Neural progenitor cell (in vitro differentiated cells): ENCODE data around the gene NCR2. TPM values are rescaled to one million over a fixed set of nuclear protein-coding genes. Genes with fewer than 3 reads are reported as not detected.

Source experiments
- DNase-seq: peaks from one replicate; pipeline ENCODE4 v3.0.0-alpha.2; 2016; ENCODE audit warnings: low spot score
- H2AFZ ChIP-seq: fragments of 200-600 bp; sonication (generic); replicated peaks from 2 replicates; pipeline ENCODE4 v1.6.1; 2016; ENCODE audit warnings: antibody characterized with exemption
- H3F3A ChIP-seq: fragments of 200-600 bp; sonication (generic); 2 replicates; pipeline ENCODE4 v1.6.1; 2016; ENCODE audit warnings: antibody characterized with exemption, low read depth
- H3K27ac ChIP-seq: fragments of 200-600 bp; sonication (generic); 2 replicates; pipeline ENCODE4 v1.5.1; 2016; ENCODE audit warnings: mild to moderate bottlenecking
- H3K27me3 ChIP-seq: fragments of 200-600 bp; sonication (generic); 2 replicates; pipeline ENCODE4 v1.6.1; 2016; ENCODE audit warnings: mild to moderate bottlenecking, moderate library complexity
- H3K36me3 ChIP-seq: fragments of 200-600 bp; sonication (generic); 2 replicates; pipeline ENCODE4 v1.5.1; 2016
- H3K4me1 ChIP-seq: fragments of 200-600 bp; sonication (generic); 2 replicates; pipeline ENCODE4 v1.6.1; 2016; ENCODE audit warnings: mixed run types
- H3K4me2 ChIP-seq: fragments of 200-600 bp; sonication (generic); 2 replicates; pipeline ENCODE4 v1.6.1; 2016
- H3K4me3 ChIP-seq: fragments of 200-600 bp; sonication (generic); 2 replicates; pipeline ENCODE4 v1.5.1; 2016
- H3K79me2 ChIP-seq: fragments of 200-600 bp; sonication (generic); 2 replicates; pipeline ENCODE4 v1.6.1; 2016; ENCODE audit warnings: low read depth
- H3K9ac ChIP-seq: fragments of 200-600 bp; sonication (generic); 2 replicates; pipeline ENCODE4 v1.6.1; 2016
- H3K9me3 ChIP-seq: fragments of 200-600 bp; sonication (generic); 2 replicates; pipeline ENCODE4 v1.5.1; 2016; ENCODE audit warnings: low read depth
- H4K20me1 ChIP-seq: fragments of 200-600 bp; sonication (generic); 2 replicates; pipeline ENCODE4 v1.6.1; 2016; ENCODE audit warnings: low read depth
- H3K27ac Mint-ChIP-seq: 3 replicates; pipeline ENCODE4 v1.8.0; 2021; ENCODE audit warnings: mixed read lengths
- H3K27me3 Mint-ChIP-seq: 2 replicates; pipeline ENCODE4 v1.8.0; 2022; ENCODE audit warnings: low read depth, mild to moderate bottlenecking, inconsistent platforms, moderate library complexity, mixed read lengths; ENCODE audit not compliant: insufficient read depth
- H3K36me3 Mint-ChIP-seq: 3 replicates; pipeline ENCODE4 v1.8.0; 2021; ENCODE audit warnings: mixed read lengths
- H3K4me1 Mint-ChIP-seq: 3 replicates; pipeline ENCODE4 v1.8.0; 2021; ENCODE audit warnings: mixed read lengths
- H3K4me3 Mint-ChIP-seq: 3 replicates; pipeline ENCODE4 v1.8.0; 2021; ENCODE audit warnings: mild to moderate bottlenecking, moderate library complexity, mixed read lengths
- H3K9me3 Mint-ChIP-seq: 3 replicates; pipeline ENCODE4 v1.8.0; 2020; ENCODE audit warnings: mixed read lengths
- EZH2 ChIP-seq: fragments of 200-600 bp; sonication (generic); IDR thresholded peaks from 2 replicates; pipeline ENCODE4 v1.6.1; 2017; ENCODE audit warnings: antibody characterized with exemption, mild to moderate bottlenecking, moderate library complexity
- EZH2phosphoT487 ChIP-seq: fragments of 200-600 bp; sonication (generic); IDR thresholded peaks from 2 replicates; pipeline ENCODE4 v1.6.1; 2017; ENCODE audit warnings: antibody characterized with exemption
- total RNA-seq: library from RNA; depleted of rRNA; stranded (reverse); fragments of >200 nt; gene quantifications from 2 replicates; pipeline ENCODE4 v1.2.3, GENCODE V29; 2015; ENCODE audit warnings: low replicate concordance
- TF ChIP-seq, protein P1 (sequence below): fragments of 200-600 bp; sonication (generic); IDR thresholded peaks from 2 replicates; pipeline ENCODE4 v1.5.1; 2017; ENCODE audit warnings: antibody characterized with exemption, mild to moderate bottlenecking

NCR2 gene
- total RNA-seq, 1 donor from 2014 or later, result not detected

DNA sequence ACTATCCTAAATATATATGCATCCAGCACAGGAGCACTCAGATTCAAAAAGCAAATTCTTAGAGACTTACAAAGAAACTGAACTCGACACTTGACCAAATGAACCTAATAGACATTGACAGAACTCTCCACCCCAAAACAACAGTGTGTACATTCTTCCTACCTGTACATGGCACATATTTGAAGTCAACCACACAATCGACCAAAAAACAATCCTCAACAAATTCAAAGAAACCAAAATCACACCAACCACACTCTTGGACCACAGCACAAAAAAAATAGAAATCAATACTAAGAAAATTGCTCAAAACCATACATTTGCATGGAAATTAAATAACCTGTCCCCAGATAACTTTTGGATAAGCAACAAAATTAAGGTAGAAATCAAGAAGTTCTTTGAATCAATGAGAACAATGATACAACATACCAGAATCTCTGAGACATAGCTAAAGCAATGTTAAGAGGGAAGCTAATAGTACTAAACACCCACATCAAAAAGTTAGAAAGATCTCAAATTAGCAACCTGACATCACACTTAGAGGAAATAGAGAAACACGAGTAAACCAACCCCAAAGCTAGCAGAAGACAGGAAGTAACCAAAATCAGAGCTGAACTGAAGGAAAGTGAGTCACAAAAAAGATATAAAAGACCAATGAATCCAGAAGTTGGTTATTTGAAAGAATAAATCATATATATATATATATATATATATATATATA lies 36.5 kb upstream of the NCR2 start:
- DNase-seq, result no peak
- no peak overlapping the region for H3K27ac Mint-ChIP-seq
- peaks cover 34% of the 10 kb centered on the region for H3K9me3 Mint-ChIP-seq
- H3K79me2 ChIP-seq, result no peaks in the 10 kb centered on the region
- peaks cover 9% of the 10 kb centered on the region for H3K9me3 ChIP-seq
- no peaks in the 10 kb centered on the region for H3K27me3 ChIP-seq
- H3K4me2 ChIP-seq, result no peak overlapping the region
- no peaks in the 10 kb centered on the region for H3K36me3 Mint-ChIP-seq
- H4K20me1 ChIP-seq, result no peaks in the 10 kb centered on the region
- no peak overlapping the region for H2AFZ ChIP-seq
- H3K27me3 Mint-ChIP-seq, result peaks cover 3% of the 10 kb centered on the region
- H3K27ac ChIP-seq, result no peak overlapping the region
- H3F3A ChIP-seq, result no peaks in the 10 kb centered on the region
- H3K4me1 ChIP-seq, result no peaks in the 10 kb centered on the region
- no peaks in the 10 kb centered on the region for H3K36me3 ChIP-seq
- H3K4me1 Mint-ChIP-seq, result peaks cover 15% of the 10 kb centered on the region
- TF ChIP-seq, protein P1, sequence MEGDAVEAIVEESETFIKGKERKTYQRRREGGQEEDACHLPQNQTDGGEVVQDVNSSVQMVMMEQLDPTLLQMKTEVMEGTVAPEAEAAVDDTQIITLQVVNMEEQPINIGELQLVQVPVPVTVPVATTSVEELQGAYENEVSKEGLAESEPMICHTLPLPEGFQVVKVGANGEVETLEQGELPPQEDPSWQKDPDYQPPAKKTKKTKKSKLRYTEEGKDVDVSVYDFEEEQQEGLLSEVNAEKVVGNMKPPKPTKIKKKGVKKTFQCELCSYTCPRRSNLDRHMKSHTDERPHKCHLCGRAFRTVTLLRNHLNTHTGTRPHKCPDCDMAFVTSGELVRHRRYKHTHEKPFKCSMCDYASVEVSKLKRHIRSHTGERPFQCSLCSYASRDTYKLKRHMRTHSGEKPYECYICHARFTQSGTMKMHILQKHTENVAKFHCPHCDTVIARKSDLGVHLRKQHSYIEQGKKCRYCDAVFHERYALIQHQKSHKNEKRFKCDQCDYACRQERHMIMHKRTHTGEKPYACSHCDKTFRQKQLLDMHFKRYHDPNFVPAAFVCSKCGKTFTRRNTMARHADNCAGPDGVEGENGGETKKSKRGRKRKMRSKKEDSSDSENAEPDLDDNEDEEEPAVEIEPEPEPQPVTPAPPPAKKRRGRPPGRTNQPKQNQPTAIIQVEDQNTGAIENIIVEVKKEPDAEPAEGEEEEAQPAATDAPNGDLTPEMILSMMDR, result no peak
- no peak for TF ChIP-seq EZH2phosphoT487
- no peak for TF ChIP-seq EZH2
- H3K4me3 ChIP-seq, result no peak overlapping the region
- H3K9ac ChIP-seq, result no peak overlapping the region
- H3K4me3 Mint-ChIP-seq, result no peak overlapping the region

- Histone ChIP-seq H3K4me1 (no peaks in the 10 kb centered on the region), H3K27ac (no peak overlapping the region), H3K79me2 (no peaks in the 10 kb centered on the region), H3K9me3 (peaks cover 9% of the 10 kb centered on the region), H2AFZ (no peak overlapping the region), H3F3A (no peaks in the 10 kb centered on the region), H3K4me3 (no peak overlapping the region), H3K9ac (no peak overlapping the region), H3K27me3 (no peaks in the 10 kb centered on the region), H3K4me2 (no peak overlapping the region), H3K36me3 (no peaks in the 10 kb centered on the region), H4K20me1 (no peaks in the 10 kb centered on the region)
- H3K27ac Mint-ChIP-seq, result no peak overlapping the region
- no peak overlapping the region for H3K4me3 Mint-ChIP-seq
- TF ChIP-seq EZH2 (no peak), EZH2phosphoT487 (no peak)
- TF ChIP-seq, protein P1, result no peak
- H3K9me3 Mint-ChIP-seq, result peaks cover 21% of the 10 kb centered on the region
- H3K27me3 Mint-ChIP-seq, result peaks cover 8% of the 10 kb centered on the region
- H3K36me3 Mint-ChIP-seq, result no peaks in the 10 kb centered on the region
- no peaks in the 10 kb centered on the region for H3K4me1 Mint-ChIP-seq
- DNase-seq, result no peak
Observed at GRCh38 chr6:41302638-41303037, 32.8 kb upstream of the NCR2 start.

- Histone ChIP-seq H3K27me3 (no peaks in the 10 kb centered on the region), H4K20me1 (no peaks in the 10 kb centered on the region), H3K9me3 (peaks cover 4% of the 10 kb centered on the region), H3F3A (no peaks in the 10 kb centered on the region), H3K27ac (no peak overlapping the region), H3K4me3 (no peak overlapping the region), H3K4me1 (no peaks in the 10 kb centered on the region), H3K9ac (no peak overlapping the region), H3K36me3 (no peaks in the 10 kb centered on the region), H2AFZ (no peak overlapping the region), H3K79me2 (no peaks in the 10 kb centered on the region), H3K4me2 (no peak overlapping the region)
- DNase-seq, result peak; percentile 74
- peaks cover 4% of the 10 kb centered on the region for H3K9me3 Mint-ChIP-seq
- TF ChIP-seq EZH2, result no peak
- no peak for TF ChIP-seq EZH2phosphoT487
- TF ChIP-seq, protein P1, result peak; percentile 74
- no peaks in the 10 kb centered on the region for H3K36me3 Mint-ChIP-seq
- H3K27ac Mint-ChIP-seq, result no peak overlapping the region
- H3K4me3 Mint-ChIP-seq, result no peak overlapping the region
- H3K27me3 Mint-ChIP-seq, result peaks cover 8% of the 10 kb centered on the region
- H3K4me1 Mint-ChIP-seq, result no peaks in the 10 kb centered on the region
Observed at GRCh38 chr6:41306187-41306854, 29.1 kb upstream of the NCR2 start.
